Chondrocyte (in vitro differentiated cells): ENCODE results near the gene GPR108. TPM values are rescaled to one million over a fixed set of nuclear protein-coding genes. Genes with fewer than 3 reads are reported as not detected.

ENCODE experiments used
- DNase-seq: peaks from one replicate; pipeline ENCODE4 v3.0.0; 2021; ENCODE audit warnings: mixed read lengths, low spot score
- H3K27ac Mint-ChIP-seq: one replicate; pipeline ENCODE4 v1.8.0; 2021; ENCODE audit warnings: mild to moderate bottlenecking, moderate library complexity, mixed read lengths; ENCODE audit not compliant: unreplicated experiment
- H3K27me3 Mint-ChIP-seq: 2 replicates; pipeline ENCODE4 v1.8.0; 2021; ENCODE audit warnings: low read depth, mixed read lengths
- H3K36me3 Mint-ChIP-seq: 2 replicates; pipeline ENCODE4 v1.8.0; 2021; ENCODE audit warnings: low read depth, mixed read lengths
- H3K4me1 Mint-ChIP-seq: 2 replicates; pipeline ENCODE4 v1.8.0; 2021; ENCODE audit warnings: low read depth, mild to moderate bottlenecking, mixed read lengths
- H3K4me3 Mint-ChIP-seq: one replicate; pipeline ENCODE4 v1.8.0; 2021; ENCODE audit warnings: mild to moderate bottlenecking, moderate library complexity, mixed read lengths; ENCODE audit not compliant: unreplicated experiment
- H3K9me3 Mint-ChIP-seq: 2 replicates; pipeline ENCODE4 v1.8.0; 2021; ENCODE audit warnings: low read depth, mixed read lengths
- CTCF ChIP-seq: fragments of 200-600 bp; sonication (generic); IDR thresholded peaks from 2 replicates; pipeline ENCODE4 v1.5.0; 2021; ENCODE audit warnings: antibody characterized with exemption, mild to moderate bottlenecking, moderate library complexity
- total RNA-seq: library from RNA; stranded (reverse); gene quantifications from 3 replicates; pipeline ENCODE4 v1.2.1, GENCODE V29; 2021

Gene GPR108
- total RNA-seq, 1 donor from 2014 or later, result 39.8 TPM

- Mint-ChIP-seq H3K36me3 (peaks cover 9% of the 10 kb centered on the region), H3K4me3 (no peak overlapping the region), H3K27ac (no peak overlapping the region), H3K27me3 (no peaks in the 10 kb centered on the region), H3K4me1 (peaks cover 5% of the 10 kb centered on the region), H3K9me3 (no peaks in the 10 kb centered on the region)
- no peak for TF ChIP-seq CTCF
- DNase-seq, result no peak
Measured at GRCh38 chr19:6729573-6730152, 7.7 kb downstream of the GPR108 start.

DNA sequence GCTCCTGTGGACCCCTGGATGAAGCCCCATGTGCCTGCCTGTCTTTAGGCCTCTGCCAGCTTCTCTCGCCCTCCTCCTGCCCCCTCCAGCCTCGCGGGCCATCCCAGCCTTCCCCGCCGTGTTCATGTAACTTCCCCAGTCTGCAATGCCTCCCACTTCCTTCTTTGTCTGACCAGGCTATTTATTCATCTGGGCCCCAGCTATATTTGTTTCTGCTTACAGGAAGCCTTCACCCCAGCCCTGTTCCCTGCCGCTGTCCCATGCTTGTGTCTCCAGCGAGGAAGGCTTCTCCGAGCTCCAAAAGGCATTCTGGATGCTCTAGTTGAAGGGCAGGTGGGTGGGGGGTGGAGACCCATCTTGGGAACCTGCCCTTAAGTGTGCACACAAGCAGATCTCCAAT, 9.0 kb downstream of the GPR108 start:
- TF ChIP-seq CTCF, result no peak
- Mint-ChIP-seq H3K9me3 (no peaks in the 10 kb centered on the region), H3K27me3 (no peaks in the 10 kb centered on the region), H3K27ac (peak overlapping the region; percentile 45), H3K4me1 (peaks cover 6% of the 10 kb centered on the region), H3K4me3 (no peak overlapping the region), H3K36me3 (peaks cover 6% of the 10 kb centered on the region)
- no peak for DNase-seq

GRCh38 chr19:6725513-6726231, 11.7 kb downstream of the GPR108 start:
- Mint-ChIP-seq H3K27ac (no peak overlapping the region), H3K4me3 (no peak overlapping the region), H3K27me3 (peaks cover 6% of the 10 kb centered on the region), H3K9me3 (no peaks in the 10 kb centered on the region), H3K36me3 (peaks cover 2% of the 10 kb centered on the region), H3K4me1 (peaks cover 10% of the 10 kb centered on the region)
- TF ChIP-seq CTCF, result no peak
- no peak for DNase-seq

DNA sequence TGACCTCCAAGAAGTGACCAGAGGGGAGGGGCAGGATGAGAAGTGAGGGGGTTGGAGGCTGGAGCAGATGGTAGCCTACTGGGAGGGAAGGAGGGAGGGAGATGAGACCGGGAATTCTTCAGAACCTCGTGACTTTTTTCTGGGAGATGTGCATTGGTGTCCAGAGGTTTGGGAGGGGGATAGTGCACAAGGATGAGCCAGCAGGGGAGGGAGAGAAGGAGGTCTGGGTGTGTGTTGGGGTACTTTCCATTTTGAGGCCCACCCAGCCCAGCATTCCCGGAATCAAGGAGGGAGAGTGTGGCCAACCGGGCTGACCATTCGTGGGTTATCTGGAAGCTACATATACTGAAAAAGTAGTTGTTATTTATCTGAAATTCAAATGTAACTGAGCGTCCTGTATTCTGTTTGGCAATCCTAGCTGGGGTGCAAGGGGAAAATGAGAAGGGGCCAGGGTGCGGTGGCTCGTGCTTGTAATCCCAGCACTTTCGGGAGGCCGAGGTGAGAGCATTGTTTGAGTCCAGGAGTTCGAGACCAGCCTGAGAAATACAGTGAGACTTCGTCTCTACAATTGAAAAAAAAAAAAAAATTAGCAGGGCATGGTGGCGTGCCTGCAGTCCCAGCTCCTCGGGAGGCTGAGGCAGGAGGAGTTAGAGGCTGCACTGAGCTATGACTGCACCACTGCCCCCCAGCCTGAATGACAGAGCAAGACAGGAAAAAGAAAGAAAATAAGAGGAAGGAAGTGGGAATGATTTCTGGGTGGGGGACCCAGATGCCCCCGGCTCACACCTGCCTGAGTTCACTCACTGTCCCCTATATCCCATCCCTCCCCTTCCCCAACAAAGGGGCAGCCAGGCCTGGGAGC, 12.5 kb downstream of the GPR108 start:
- DNase-seq, result no peak
- peaks cover 10% of the 10 kb centered on the region for H3K4me1 Mint-ChIP-seq
- H3K27ac Mint-ChIP-seq, result no peak overlapping the region

More for the DNA sequence above, 12.5 kb downstream of the GPR108 start:
- TF ChIP-seq CTCF, result no peak
- Mint-ChIP-seq H3K4me3 (no peak overlapping the region), H3K27me3 (peaks cover 10% of the 10 kb centered on the region), H3K9me3 (no peaks in the 10 kb centered on the region), H3K36me3 (peaks cover 2% of the 10 kb centered on the region)
